H9 (cell line): ENCODE results near the gene KIAA0753. TPM values are rescaled to one million over a fixed set of nuclear protein-coding genes. Genes with fewer than 3 reads are reported as not detected.
A peak's percentile ranks its signal among the peaks of the same experiment; 100 is the strongest.

ENCODE experiments used
- DNase-seq: peaks from one replicate; pipeline ENCODE4 v3.0.0-alpha.2; 2017
- H2AFZ ChIP-seq: one replicate; pipeline ENCODE4 v1.6.1; 2013; ENCODE audit warnings: mild to moderate bottlenecking, low read length, control low read depth, moderate library complexity
- H2AK5ac ChIP-seq: 2 replicates; pipeline ENCODE4 v1.6.1; 2013; ENCODE audit warnings: low read length, control low read depth, mixed read lengths; ENCODE audit not compliant: insufficient read length
- H2BK120ac ChIP-seq: one replicate; pipeline ENCODE4 v1.6.1; 2013; ENCODE audit warnings: low read depth, mild to moderate bottlenecking, low read length, control low read depth, inconsistent platforms; ENCODE audit not compliant: poor library complexity, severe bottlenecking
- H2BK12ac ChIP-seq: 2 replicates; pipeline ENCODE4 v1.6.1; 2013; ENCODE audit warnings: low read length, control low read depth, mixed read lengths, low read depth; ENCODE audit not compliant: insufficient read length
- H2BK15ac ChIP-seq: 2 replicates; pipeline ENCODE4 v1.6.1; 2013; ENCODE audit warnings: low read depth, low read length, control low read depth
- H2BK20ac ChIP-seq: one replicate; pipeline ENCODE4 v1.6.1; 2013; ENCODE audit warnings: low read depth, mild to moderate bottlenecking, low read length, control low read depth, inconsistent platforms; ENCODE audit not compliant: poor library complexity, severe bottlenecking
- H2BK5ac ChIP-seq: 2 replicates; pipeline ENCODE4 v1.6.1; 2013; ENCODE audit warnings: low read length, control low read depth, mixed read lengths; ENCODE audit not compliant: insufficient read length
- H3K14ac ChIP-seq: 2 replicates; pipeline ENCODE4 v1.6.1; 2013; ENCODE audit warnings: low read length, control low read depth; ENCODE audit not compliant: insufficient read depth
- H3K18ac ChIP-seq: 2 replicates; pipeline ENCODE4 v1.6.1; 2013; ENCODE audit warnings: low read depth, mild to moderate bottlenecking, mixed read lengths, low read length, control low read depth; ENCODE audit not compliant: insufficient read length
- H3K23ac ChIP-seq: 2 replicates; pipeline ENCODE4 v1.6.1; 2013; ENCODE audit warnings: low read length, control low read depth, mixed read lengths, low read depth; ENCODE audit not compliant: insufficient read length
- H3K23me2 ChIP-seq: 2 replicates; pipeline ENCODE4 v1.6.1; 2013; ENCODE audit warnings: low read depth, mild to moderate bottlenecking, mixed read lengths, low read length, control low read depth; ENCODE audit not compliant: insufficient read length, poor library complexity, severe bottlenecking
- H3K27ac ChIP-seq: 2 replicates; pipeline ENCODE4 v1.5.1; 2013; ENCODE audit warnings: low read length, control low read depth, mixed read lengths, low read depth; ENCODE audit not compliant: insufficient read length
- H3K27me3 ChIP-seq: 2 replicates; pipeline ENCODE4 v1.6.1; 2013; ENCODE audit warnings: low read length, control low read depth, inconsistent platforms; ENCODE audit not compliant: insufficient read depth
- H3K4ac ChIP-seq: 2 replicates; pipeline ENCODE4 v1.6.1; 2013; ENCODE audit warnings: low read depth, mild to moderate bottlenecking, control low read depth, inconsistent platforms, low read length, moderate library complexity
- H3K4me1 ChIP-seq: 2 replicates; pipeline ENCODE4 v1.6.1; 2013; ENCODE audit warnings: low read length, control low read depth, inconsistent platforms; ENCODE audit not compliant: insufficient read depth
- H3K4me2 ChIP-seq: 2 replicates; pipeline ENCODE4 v1.6.1; 2013; ENCODE audit warnings: low read length, control low read depth, mixed read lengths; ENCODE audit not compliant: insufficient read length, insufficient read depth
- H3K56ac ChIP-seq: 2 replicates; pipeline ENCODE4 v1.6.1; 2013; ENCODE audit warnings: low read depth, mild to moderate bottlenecking, mixed read lengths, low read length, control low read depth; ENCODE audit not compliant: insufficient read length
- H3K79me1 ChIP-seq: 2 replicates; pipeline ENCODE4 v1.6.1; 2013; ENCODE audit warnings: low read depth, mild to moderate bottlenecking, moderate library complexity, low read length, control low read depth, inconsistent platforms; ENCODE audit not compliant: insufficient read depth, poor library complexity, severe bottlenecking
- H3K79me2 ChIP-seq: 2 replicates; pipeline ENCODE4 v1.6.1; 2013; ENCODE audit warnings: low read length, control low read depth, inconsistent platforms; ENCODE audit not compliant: insufficient read depth
- H3K9ac ChIP-seq: 2 replicates; pipeline ENCODE4 v1.6.1; 2013; ENCODE audit warnings: low read length, control low read depth, mixed read lengths; ENCODE audit not compliant: insufficient read length; ENCODE audit errors: extremely low read depth
- H3K9me3 ChIP-seq: one replicate; pipeline ENCODE4 v1.6.1; 2013; ENCODE audit warnings: low read depth, low read length, inconsistent platforms; ENCODE audit not compliant: control insufficient read depth
- H3T11ph ChIP-seq: one replicate; pipeline ENCODE4 v1.6.1; 2013; ENCODE audit warnings: mild to moderate bottlenecking, low read length, control low read depth, inconsistent platforms
- H4K20me1 ChIP-seq: one replicate; pipeline ENCODE4 v1.6.1; 2013; ENCODE audit not compliant: control insufficient read depth, insufficient read length, insufficient read depth
- H4K5ac ChIP-seq: 2 replicates; pipeline ENCODE4 v1.6.1; 2013; ENCODE audit warnings: low read depth, mild to moderate bottlenecking, mixed read lengths, low read length, control low read depth; ENCODE audit not compliant: insufficient read length
- H4K8ac ChIP-seq: replicated peaks from 2 replicates; pipeline ENCODE4 v1.6.1; 2013; ENCODE audit warnings: low read length, control low read depth, mixed read lengths, low read depth; ENCODE audit not compliant: insufficient read length
- H4K91ac ChIP-seq: 2 replicates; pipeline ENCODE4 v1.6.1; 2013; ENCODE audit warnings: low read depth, mild to moderate bottlenecking, moderate library complexity, mixed read lengths, low read length, control low read depth; ENCODE audit not compliant: insufficient read length
- H3K27ac Mint-ChIP-seq, 3 experiments: 2 replicates in 2 of 3; 3 replicates in 1 of 3; pipeline ENCODE4 v1.8.0; 2020 to 2021; ENCODE audit warnings: mixed read lengths in 3 of 3, mild to moderate bottlenecking in 1 of 3, moderate library complexity in 1 of 3
- H3K27me3 Mint-ChIP-seq: 2 replicates; pipeline ENCODE4 v1.8.0; 2021; ENCODE audit warnings: low read depth, mild to moderate bottlenecking, moderate library complexity, mixed read lengths
- H3K36me3 Mint-ChIP-seq, 3 experiments: 2 replicates in 2 of 3; 3 replicates in 1 of 3; pipeline ENCODE4 v1.8.0; 2020 to 2021; ENCODE audit warnings: low read depth in 3 of 3, mixed read lengths in 3 of 3; ENCODE audit not compliant: insufficient read depth in 1 of 3
- H3K4me1 Mint-ChIP-seq, 2 experiments: 2 replicates each; pipeline ENCODE4 v1.8.0; 2020; ENCODE audit warnings: mixed read lengths in 2 of 2
- H3K4me3 Mint-ChIP-seq, 2 experiments: 2 replicates in 1 of 2; 3 replicates in 1 of 2; pipeline ENCODE4 v1.8.0; 2020 to 2021; ENCODE audit warnings: mild to moderate bottlenecking in 2 of 2, mixed read lengths in 2 of 2, moderate library complexity in 1 of 2
- H3K9me3 Mint-ChIP-seq, 2 experiments: 2 replicates in 1 of 2; 3 replicates in 1 of 2; pipeline ENCODE4 v1.8.0; 2020; ENCODE audit warnings: mild to moderate bottlenecking in 2 of 2, mixed read lengths in 2 of 2, moderate library complexity in 1 of 2
- WGBS: extraction: QIAGEN DNeasy Blood & Tissue Kit; methylation state at CpG from one replicate; pipeline ENCODE4 v1.1.7; 2013; ENCODE audit warnings: missing lambda C conversion rate, low lambda C conversion rate, mixed read lengths; ENCODE audit not compliant: insufficient read length; ENCODE audit errors: extremely low coverage; 5-methylcytosine and 5-hydroxymethylcytosine counted together
- total RNA-seq: library from RNA; stranded (reverse); gene quantifications from 2 replicates; pipeline ENCODE4 v1.2.1, GENCODE V29; 2021
- TF ChIP-seq, protein P1 (sequence below): fragments of 200-600 bp; sonication (generic); conservative IDR thresholded peaks from 3 replicates; pipeline ENCODE4 v1.8.0; 2021; ENCODE audit warnings: antibody characterized with exemption, mild to moderate bottlenecking

The KIAA0753 gene
- total RNA-seq, 1 experiment from 2014 or later, result 37.2 TPM

DNA sequence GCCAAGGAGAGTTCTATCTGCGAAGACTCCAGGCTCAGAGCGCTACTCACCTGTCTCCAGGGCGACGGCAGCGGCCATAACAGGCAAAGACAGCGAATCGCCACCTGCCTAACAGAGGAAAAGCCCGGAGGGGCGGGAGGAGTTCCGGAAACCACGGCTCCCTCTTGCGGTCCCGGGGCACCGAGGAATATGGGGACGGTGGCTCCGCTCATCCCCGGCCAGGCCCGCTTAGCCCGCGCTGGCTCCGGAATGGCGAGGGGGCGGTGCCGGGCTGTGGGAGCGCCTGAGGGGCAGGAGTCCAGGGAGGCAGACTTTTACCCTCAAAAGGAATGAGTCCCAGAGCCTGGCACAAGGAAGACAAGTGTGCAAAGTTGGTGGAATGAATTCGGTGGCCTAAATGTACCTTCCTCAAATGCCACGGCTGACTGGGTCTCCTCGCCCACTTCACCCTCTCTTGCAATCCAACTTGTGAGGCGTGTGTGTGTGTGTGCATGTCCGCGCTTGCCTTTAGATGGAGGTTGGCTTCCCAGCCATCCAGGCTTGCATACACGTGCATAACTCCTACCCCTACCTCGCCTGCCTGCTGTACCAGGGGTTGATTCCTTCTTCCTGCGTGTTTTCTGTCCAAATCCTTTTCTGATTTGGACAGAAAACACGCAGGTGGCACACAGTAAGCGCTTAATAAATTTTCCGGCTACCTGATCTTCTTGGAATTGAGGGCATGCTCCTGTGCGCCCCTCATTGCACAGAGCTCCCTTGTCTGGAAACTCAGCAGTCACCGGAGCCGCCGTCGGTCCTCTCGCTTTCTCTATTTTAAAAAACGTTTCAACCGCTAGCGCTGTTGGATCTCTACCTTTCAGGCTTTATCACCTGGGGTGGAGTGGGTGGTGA is 14.6 kb upstream of the KIAA0753 start:
- no peak overlapping the region for H3K9ac ChIP-seq
- H2BK15ac ChIP-seq, result no peak overlapping the region
- H2BK5ac ChIP-seq, result no peak overlapping the region
- H3K4ac ChIP-seq, result no peak overlapping the region
- no peak overlapping the region for H4K8ac ChIP-seq
- H2BK12ac ChIP-seq, result no peak overlapping the region
- peaks cover 16% of the 10 kb centered on the region; the same call in 1 of the 2 replicates for H3K27me3 ChIP-seq
- peak; percentile 84 for DNase-seq
- peaks cover 72% of the 10 kb centered on the region for H3K27me3 Mint-ChIP-seq
- H3K79me2 ChIP-seq, result no peaks in the 10 kb centered on the region; the same call in 1 of the 2 replicates
- WGBS, result no CpG with 5 or more reads among the region's 46 CpGs
- H3K36me3 Mint-ChIP-seq, result peaks cover 1 to 2% (median 1%) of the 10 kb centered on the region in 3 experiments; a peak in 4 of 7 replicates
- peaks cover 14% of the 10 kb centered on the region for H3K23me2 ChIP-seq
- peak overlapping the region; percentile 81 for H3K4me2 ChIP-seq
- no peak overlapping the region for H2AFZ ChIP-seq
- no peak overlapping the region for H3T11ph ChIP-seq
- H3K27ac ChIP-seq, result no peak overlapping the region
- no peaks in the 10 kb centered on the region for H3K79me1 ChIP-seq
- no peak overlapping the region for H3K27ac Mint-ChIP-seq
- no peak overlapping the region for H3K56ac ChIP-seq
- no peaks in the 10 kb centered on the region for H3K9me3 ChIP-seq
- H3K9me3 Mint-ChIP-seq, result no peaks in the 10 kb centered on the region; a peak in 2 of 5 replicates
- H3K23ac ChIP-seq, result no peak overlapping the region
- H4K5ac ChIP-seq, result no peak overlapping the region
- H2AK5ac ChIP-seq, result no peak overlapping the region
- H4K20me1 ChIP-seq, result no peaks in the 10 kb centered on the region
- H3K4me1 ChIP-seq, result peaks cover 4% of the 10 kb centered on the region
- TF ChIP-seq, protein P1, sequence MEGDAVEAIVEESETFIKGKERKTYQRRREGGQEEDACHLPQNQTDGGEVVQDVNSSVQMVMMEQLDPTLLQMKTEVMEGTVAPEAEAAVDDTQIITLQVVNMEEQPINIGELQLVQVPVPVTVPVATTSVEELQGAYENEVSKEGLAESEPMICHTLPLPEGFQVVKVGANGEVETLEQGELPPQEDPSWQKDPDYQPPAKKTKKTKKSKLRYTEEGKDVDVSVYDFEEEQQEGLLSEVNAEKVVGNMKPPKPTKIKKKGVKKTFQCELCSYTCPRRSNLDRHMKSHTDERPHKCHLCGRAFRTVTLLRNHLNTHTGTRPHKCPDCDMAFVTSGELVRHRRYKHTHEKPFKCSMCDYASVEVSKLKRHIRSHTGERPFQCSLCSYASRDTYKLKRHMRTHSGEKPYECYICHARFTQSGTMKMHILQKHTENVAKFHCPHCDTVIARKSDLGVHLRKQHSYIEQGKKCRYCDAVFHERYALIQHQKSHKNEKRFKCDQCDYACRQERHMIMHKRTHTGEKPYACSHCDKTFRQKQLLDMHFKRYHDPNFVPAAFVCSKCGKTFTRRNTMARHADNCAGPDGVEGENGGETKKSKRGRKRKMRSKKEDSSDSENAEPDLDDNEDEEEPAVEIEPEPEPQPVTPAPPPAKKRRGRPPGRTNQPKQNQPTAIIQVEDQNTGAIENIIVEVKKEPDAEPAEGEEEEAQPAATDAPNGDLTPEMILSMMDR, result no peak
- peaks cover 38 to 42% of the 10 kb centered on the region in 2 experiments for H3K4me1 Mint-ChIP-seq
- no peak overlapping the region for H2BK120ac ChIP-seq
- no peak overlapping the region for H3K14ac ChIP-seq
- H3K4me3 Mint-ChIP-seq, result peak overlapping the region; percentile 69 to 83
- H4K91ac ChIP-seq, result no peak overlapping the region
- H2BK20ac ChIP-seq, result no peak overlapping the region
- H3K18ac ChIP-seq, result no peak overlapping the region
